ENCODE data around the gene PTPRH.

The PTPRH gene, protein sequence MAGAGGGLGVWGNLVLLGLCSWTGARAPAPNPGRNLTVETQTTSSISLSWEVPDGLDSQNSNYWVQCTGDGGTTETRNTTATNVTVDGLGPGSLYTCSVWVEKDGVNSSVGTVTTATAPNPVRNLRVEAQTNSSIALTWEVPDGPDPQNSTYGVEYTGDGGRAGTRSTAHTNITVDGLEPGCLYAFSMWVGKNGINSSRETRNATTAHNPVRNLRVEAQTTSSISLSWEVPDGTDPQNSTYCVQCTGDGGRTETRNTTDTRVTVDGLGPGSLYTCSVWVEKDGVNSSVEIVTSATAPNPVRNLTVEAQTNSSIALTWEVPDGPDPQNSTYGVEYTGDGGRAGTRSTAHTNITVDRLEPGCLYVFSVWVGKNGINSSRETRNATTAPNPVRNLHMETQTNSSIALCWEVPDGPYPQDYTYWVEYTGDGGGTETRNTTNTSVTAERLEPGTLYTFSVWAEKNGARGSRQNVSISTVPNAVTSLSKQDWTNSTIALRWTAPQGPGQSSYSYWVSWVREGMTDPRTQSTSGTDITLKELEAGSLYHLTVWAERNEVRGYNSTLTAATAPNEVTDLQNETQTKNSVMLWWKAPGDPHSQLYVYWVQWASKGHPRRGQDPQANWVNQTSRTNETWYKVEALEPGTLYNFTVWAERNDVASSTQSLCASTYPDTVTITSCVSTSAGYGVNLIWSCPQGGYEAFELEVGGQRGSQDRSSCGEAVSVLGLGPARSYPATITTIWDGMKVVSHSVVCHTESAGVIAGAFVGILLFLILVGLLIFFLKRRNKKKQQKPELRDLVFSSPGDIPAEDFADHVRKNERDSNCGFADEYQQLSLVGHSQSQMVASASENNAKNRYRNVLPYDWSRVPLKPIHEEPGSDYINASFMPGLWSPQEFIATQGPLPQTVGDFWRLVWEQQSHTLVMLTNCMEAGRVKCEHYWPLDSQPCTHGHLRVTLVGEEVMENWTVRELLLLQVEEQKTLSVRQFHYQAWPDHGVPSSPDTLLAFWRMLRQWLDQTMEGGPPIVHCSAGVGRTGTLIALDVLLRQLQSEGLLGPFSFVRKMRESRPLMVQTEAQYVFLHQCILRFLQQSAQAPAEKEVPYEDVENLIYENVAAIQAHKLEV

GRCh38 chr19:55208880-55209692 is at the start of gene PTPRH:
PTPRH (minus strand) TSS chr19:55209501; CDS start chr19:55209433, 68 bp downstream.
- peaks cover 7% of the 10 kb centered on the region for H3K9me3 Mint-ChIP-seq
- no peak within 1 kb of the TSS for H3K4me3 Mint-ChIP-seq
- no peak within 1 kb of the TSS for H3K27ac Mint-ChIP-seq
- peaks cover 26% of the 10 kb centered on the region for H3K27me3 Mint-ChIP-seq
- peaks cover 4% of the 10 kb centered on the region for H3K4me1 Mint-ChIP-seq (ENCODE audit: low read depth)
- H3K36me3 Mint-ChIP-seq (ENCODE audit: low read depth) = peaks cover 5% of the 10 kb centered on the region

DNA sequence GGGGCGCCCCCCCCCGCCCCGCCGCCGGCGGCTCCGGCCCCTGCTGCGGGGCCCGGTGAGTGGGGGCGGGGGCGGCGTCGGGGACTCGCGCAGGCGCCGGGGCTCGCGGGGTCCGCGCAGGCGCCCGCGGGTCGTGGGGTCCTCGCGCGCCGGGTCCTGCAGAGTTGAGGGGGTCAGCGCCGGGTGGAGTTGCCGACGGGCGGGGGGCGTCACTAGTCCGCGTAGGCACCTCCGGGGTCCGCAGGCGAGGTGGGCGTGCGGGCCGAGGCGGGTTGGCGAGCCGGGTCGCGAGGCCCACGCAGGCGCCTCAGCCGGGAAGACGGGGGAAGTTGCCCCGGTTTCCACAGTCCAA is 49.2 kb upstream of the PTPRH start:
- H3K4me1 Mint-ChIP-seq (ENCODE audit: low read depth) = peaks cover 47% of the 10 kb centered on the region

DNA sequence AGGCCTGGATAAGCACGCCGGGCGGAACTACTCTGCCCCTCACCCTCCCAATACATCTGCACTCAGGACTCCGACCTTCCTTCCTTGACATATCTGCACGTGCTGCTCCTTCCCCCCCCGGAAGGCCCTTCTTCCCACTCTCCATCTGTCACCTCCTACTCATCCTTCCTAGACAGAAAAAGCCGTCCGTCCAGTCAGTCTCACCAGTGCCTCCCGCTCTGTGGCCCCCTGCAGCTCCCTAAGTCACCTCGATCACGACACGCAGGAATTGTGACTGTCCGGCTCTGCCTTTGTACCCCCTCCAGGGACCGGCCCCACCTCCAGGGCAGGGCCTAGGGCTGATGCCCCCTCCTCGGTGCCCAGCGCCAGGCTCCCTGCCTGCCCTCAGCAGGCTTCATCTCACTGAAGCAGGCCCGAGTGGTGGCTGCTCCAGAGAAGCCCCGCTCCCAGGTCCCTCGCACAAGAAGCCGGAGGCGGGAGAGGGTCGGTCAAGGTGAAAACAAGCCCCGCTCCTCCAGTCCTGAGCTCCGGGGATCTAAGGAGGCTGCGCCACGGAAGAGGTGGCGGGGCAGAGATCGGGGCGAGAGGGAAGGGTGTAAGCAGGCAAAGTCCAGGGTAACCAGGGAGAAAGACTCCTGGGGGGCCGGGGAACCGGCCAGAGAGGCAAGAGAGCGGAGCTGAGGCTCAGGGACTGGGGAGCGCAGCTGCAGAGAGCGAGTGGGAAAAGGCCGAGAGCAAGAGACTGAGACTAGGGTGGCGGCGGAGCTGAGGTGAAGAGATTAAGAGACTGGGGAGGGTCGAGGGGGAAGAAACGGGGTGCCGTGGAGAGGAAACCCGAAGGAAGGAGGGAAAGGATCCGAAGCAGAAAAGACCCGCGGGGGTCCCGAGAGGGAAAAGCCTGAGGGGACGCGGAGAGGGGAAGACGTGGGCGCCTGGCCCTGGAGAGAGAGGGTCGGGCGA is 48.4 kb upstream of the PTPRH start:
- Mint-ChIP-seq H3K27ac (peak overlapping the region; percentile 98), H3K27me3 (no peaks in the 10 kb centered on the region), H3K4me3 (peak overlapping the region; percentile 99), H3K4me1 (ENCODE audit: low read depth) (peaks cover 54% of the 10 kb centered on the region), H3K36me3 (ENCODE audit: low read depth) (peaks cover 41% of the 10 kb centered on the region), H3K9me3 (no peaks in the 10 kb centered on the region)

More for the DNA sequence above, 49.2 kb upstream of the PTPRH start:
- H3K9me3 Mint-ChIP-seq = no peaks in the 10 kb centered on the region
- peaks cover 46% of the 10 kb centered on the region for H3K36me3 Mint-ChIP-seq (ENCODE audit: low read depth)
- H3K27me3 Mint-ChIP-seq = no peaks in the 10 kb centered on the region
- H3K27ac Mint-ChIP-seq = no peak overlapping the region
- H3K4me3 Mint-ChIP-seq = peak overlapping the region; percentile 86

- Mint-ChIP-seq H3K4me1 (ENCODE audit: low read depth) (peaks cover 63% of the 10 kb centered on the region), H3K4me3 (peak overlapping the region; percentile 99), H3K36me3 (ENCODE audit: low read depth) (peaks cover 38% of the 10 kb centered on the region), H3K27ac (peak overlapping the region; percentile 98), H3K27me3 (no peaks in the 10 kb centered on the region), H3K9me3 (no peaks in the 10 kb centered on the region)
Measured at GRCh38 chr19:55256562-55257460, 47.5 kb upstream of the PTPRH start.

DNA sequence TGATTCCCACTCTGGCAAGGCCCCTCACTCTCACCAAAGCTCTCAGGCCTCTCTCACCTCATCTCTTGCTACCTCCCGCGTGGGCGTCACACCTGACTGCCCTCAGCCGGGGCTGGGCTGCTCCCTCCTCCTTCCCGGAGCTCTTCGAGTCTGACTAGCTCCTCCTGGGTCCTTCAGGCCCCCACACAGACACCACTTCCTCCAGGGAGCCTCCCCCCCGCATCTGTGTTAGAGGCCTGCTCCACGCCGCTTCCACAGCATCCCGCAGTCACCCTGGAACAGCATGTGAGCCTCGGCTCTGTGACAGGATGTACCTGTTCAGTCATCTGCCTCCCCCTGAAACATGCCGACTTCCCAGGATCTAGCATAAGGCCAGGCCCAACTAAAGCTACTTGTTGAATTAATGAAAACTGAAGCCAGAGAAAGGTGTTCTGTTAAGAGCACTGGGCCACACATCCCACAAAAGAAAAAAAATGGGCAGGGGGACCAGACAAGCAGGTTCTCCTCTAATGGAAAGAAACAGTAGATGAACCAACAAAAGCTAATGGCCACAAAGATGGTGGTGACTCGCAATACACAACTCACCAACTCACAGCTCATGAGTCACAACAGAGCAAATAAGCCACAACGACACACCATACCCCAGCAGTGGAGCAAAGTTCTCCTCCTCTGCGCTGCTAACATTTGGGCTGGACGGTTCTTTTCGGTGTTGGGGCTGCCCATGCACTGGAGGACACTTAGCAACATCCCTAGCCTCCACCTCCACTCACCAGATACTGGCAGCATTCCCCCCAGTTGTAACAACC is 46.5 kb upstream of the PTPRH start:
- no peaks in the 10 kb centered on the region for H3K27me3 Mint-ChIP-seq
- peaks cover 73% of the 10 kb centered on the region for H3K4me1 Mint-ChIP-seq (ENCODE audit: low read depth)
- peaks cover 43% of the 10 kb centered on the region for H3K36me3 Mint-ChIP-seq (ENCODE audit: low read depth)
- H3K4me3 Mint-ChIP-seq = peak overlapping the region; percentile 99
- H3K27ac Mint-ChIP-seq = peak overlapping the region; percentile 98
- H3K9me3 Mint-ChIP-seq = no peaks in the 10 kb centered on the region

DNA sequence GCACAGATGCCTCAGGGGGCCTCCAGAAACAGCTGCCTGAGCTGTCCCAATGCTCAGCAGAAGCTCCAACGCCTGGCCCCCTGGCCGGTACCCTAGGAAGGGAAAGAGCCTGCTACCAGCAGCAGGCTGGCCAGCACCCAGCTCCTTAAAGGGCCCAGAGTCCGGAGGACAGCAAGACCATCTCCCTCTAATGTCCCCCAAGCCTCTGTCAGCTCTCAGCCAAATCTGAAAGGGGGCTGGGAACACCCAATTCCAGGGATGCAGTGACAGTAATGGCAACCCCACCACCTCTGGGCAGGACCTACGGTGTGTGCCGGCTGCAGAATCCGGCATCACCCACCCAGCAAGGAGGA is 45.3 kb upstream of the PTPRH start:
- H3K27ac Mint-ChIP-seq = peak overlapping the region; percentile 98

DNA sequence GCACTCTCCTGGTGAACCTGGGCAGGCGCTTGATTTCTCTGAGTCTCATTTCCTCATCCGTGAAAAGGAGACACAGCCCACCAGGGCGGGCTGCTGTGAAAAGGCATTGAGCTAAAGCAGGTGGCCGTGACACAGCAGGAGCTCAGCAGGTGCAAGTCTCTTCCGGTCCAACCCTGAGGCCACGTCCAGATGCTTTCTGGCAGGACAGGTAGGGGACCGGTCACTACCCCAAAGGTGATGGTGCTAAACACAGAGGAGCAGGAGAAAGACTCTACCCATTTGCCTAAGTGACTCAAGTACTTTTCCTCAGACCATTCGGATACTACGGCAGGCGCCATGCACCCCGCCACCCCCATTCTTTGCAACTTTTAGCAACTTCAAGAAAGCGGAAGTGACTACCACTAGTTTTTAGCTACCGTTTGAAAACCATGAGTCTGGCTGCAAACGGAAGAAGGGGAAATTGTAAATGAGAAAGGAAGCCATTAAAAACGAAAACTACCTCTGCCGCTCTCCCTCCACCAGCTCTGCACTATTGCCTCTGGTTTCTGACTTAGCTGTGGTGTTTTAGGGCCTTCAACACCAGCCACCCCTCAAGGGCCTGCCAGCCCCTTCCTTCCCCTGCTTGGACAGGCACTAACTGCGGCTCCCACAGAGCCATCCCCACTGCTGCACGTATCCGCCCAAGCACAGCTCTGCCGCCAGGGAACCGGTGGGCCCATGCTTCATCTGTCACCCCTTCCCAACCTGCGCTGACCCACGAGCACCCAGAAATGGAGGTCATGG is 44.7 kb upstream of the PTPRH start:
- Mint-ChIP-seq H3K4me3 (peak overlapping the region; percentile 99), H3K27ac (peak overlapping the region; percentile 98), H3K27me3 (no peaks in the 10 kb centered on the region), H3K4me1 (ENCODE audit: low read depth) (peaks cover 70% of the 10 kb centered on the region), H3K36me3 (ENCODE audit: low read depth) (peaks cover 48% of the 10 kb centered on the region), H3K9me3 (no peaks in the 10 kb centered on the region)

More for the DNA sequence above, 45.3 kb upstream of the PTPRH start:
- Mint-ChIP-seq H3K36me3 (ENCODE audit: low read depth) (peaks cover 46% of the 10 kb centered on the region), H3K27me3 (no peaks in the 10 kb centered on the region), H3K4me3 (peak overlapping the region; percentile 99), H3K9me3 (no peaks in the 10 kb centered on the region), H3K4me1 (ENCODE audit: low read depth) (peaks cover 72% of the 10 kb centered on the region)

DNA sequence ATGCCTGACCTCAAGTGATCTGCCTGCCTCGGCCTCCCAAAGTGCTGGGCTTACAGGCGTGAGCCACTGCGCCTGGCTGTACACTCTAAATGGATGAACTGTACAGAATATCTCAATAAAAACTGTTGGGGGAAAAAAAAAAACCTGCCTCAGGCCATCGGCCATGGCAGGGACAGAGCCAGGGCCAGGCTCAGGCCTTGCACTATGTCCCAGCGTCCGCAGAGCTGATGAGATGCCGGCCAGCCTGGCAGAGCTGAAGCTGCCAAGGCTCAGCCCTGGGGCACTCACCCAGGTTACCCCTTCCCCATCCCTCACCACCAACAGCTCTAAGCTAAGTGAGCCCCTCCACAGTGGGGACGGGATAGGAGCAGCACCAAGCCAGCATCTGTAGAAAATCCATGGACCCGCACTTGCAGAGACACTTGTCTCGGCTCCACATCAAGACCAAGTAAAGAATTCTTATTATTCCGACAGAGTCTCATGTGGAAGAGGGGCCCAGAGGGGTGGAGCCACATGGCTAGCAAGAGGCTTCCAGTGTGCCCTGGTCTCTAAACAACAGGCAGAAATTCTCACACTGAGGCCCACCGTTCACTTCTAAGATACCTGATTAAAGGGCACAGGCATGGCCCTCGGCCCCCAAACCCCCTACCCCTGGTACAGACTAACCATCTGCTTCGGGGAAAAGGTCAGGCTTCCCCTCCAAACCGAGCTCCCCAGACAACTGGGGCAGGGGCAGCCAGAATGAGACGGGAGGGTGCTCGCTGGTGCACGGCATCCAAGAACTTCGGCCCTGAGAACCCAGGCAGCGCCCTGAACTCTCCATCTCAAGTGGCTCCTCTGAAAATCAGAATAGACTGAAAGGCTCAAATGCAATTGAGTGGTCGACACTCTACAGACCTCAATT is 43.7 kb upstream of the PTPRH start:
- H3K9me3 Mint-ChIP-seq = no peaks in the 10 kb centered on the region
- peaks cover 58% of the 10 kb centered on the region for H3K36me3 Mint-ChIP-seq (ENCODE audit: low read depth)
- H3K27me3 Mint-ChIP-seq = no peaks in the 10 kb centered on the region
- H3K4me3 Mint-ChIP-seq = peak overlapping the region; percentile 99
- peak overlapping the region; percentile 98 for H3K27ac Mint-ChIP-seq
- peaks cover 80% of the 10 kb centered on the region for H3K4me1 Mint-ChIP-seq (ENCODE audit: low read depth)

- H3K36me3 Mint-ChIP-seq (ENCODE audit: low read depth) = peaks cover 50% of the 10 kb centered on the region
- peaks cover 72% of the 10 kb centered on the region for H3K4me1 Mint-ChIP-seq (ENCODE audit: low read depth)
- peak overlapping the region; percentile 99 for H3K4me3 Mint-ChIP-seq
- no peaks in the 10 kb centered on the region for H3K9me3 Mint-ChIP-seq
- peak overlapping the region; percentile 98 for H3K27ac Mint-ChIP-seq
- H3K27me3 Mint-ChIP-seq = no peaks in the 10 kb centered on the region
Measured at GRCh38 chr19:55251341-55252081, 42.2 kb upstream of the PTPRH start.

DNA sequence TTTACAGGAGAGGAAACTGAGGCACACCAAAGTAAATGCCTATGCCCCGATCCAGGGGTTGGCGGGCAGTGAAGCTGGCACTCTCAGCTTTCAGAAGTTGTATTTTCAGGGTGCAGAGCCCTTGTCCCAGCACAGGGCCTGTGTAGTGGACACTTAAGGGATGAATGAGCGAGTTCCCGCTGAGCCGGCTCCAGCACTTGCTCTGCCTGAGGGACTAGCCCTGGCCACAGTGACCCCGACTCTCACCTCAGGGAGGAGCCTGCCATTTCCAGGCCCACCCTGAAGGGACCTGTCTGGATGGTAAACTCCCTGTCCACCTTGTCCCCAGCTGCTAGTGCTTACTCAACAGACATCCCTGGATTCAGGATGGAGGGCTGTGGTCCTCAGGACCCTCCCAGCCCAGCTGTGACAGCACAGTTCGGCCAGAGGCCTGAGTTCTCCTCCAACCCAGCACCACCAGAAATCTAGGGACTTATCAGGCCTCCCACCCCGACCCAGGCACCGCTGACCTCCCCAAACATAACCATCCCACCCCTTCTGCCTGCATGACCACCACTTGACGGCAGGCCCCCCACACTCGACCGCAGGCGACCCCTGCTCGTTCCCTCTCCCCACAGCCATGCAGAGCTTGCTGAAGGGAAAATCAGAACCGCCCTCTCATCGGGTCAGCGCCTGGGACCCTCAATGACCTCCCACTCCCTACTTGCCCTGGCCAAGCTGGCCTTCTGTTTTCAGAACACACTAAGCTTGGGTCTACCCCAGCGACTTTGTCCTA is 41.1 kb upstream of the PTPRH start:
- peaks cover 40% of the 10 kb centered on the region for H3K36me3 Mint-ChIP-seq (ENCODE audit: low read depth)
- peaks cover 61% of the 10 kb centered on the region for H3K4me1 Mint-ChIP-seq (ENCODE audit: low read depth)
- no peaks in the 10 kb centered on the region for H3K9me3 Mint-ChIP-seq
- H3K27me3 Mint-ChIP-seq = no peaks in the 10 kb centered on the region
- no peak overlapping the region for H3K4me3 Mint-ChIP-seq
- H3K27ac Mint-ChIP-seq = peak overlapping the region; percentile 98

All from stimulated activated naive CD8-positive, alpha-beta T cell treated with anti-CD3 and anti-CD28 coated beads, Interleukin-15, Interleukin-2, amounts not matched to agents 100 ng/mL and 50 ng/mL, for 24 hours (primary cell).